ENCODE results near the gene NCOA5. TPM values are rescaled to one million over a fixed set of nuclear protein-coding genes. Genes with fewer than 3 reads are reported as not detected.
A peak's percentile ranks its signal among the peaks of the same experiment; 100 is the strongest.

Gene NCOA5
- total and polyA plus RNA-seq, 10 donors, result 14.3 to 33.2 (median 27.7) TPM

- Histone ChIP-seq H3K9me3 (no peaks in the 10 kb centered on the region), H3K4me1 (peaks cover 4 to 25% (median 11%) of the 10 kb centered on the region in 6 donors), H3K4me3 (no peak overlapping the region), H3K27me3 (replicated peaks in 1 of 7) (peaks cover 0 to 37% (median 10%) of the 10 kb centered on the region in 7 donors), H3K36me3 (peaks cover 0 to 58% (median 32%) of the 10 kb centered on the region in 6 donors), H3K27ac (no peak overlapping the region)
- peak; percentile 74 for DNase-seq
- intact Hi-C loops (cut with DNase I; ENCODE audit: low total_unique reads), result no loop called here
- TF ChIP-seq POLR2A (IDR thresholded peaks at IDR 0.05), result no peak
- TF ChIP-seq POLR2AphosphoS5 (IDR thresholded peaks at IDR 0.05), result peak in 2 of 3 donors; percentile 37 to 62
- TF ChIP-seq CTCF (IDR thresholded peaks at IDR 0.05 in 8 of 11, conservative IDR thresholded peaks at IDR 0.05 in 3 of 11), result peak in 8 of 11 experiments; percentile 25 to 64 (median 38)
- 58 to 66% (median 63%) methylated on average over 5 to 16 of the region's 16 CpGs for WGBS, 5 donors
Observed at GRCh38 chr20:46128310-46129151, 38.8 kb upstream of the NCOA5 start.

- no peak for TF ChIP-seq POLR2A (IDR thresholded peaks at IDR 0.05)
- H3K4me1 ChIP-seq, result peaks cover 0 to 27% (median 6%) of the 10 kb centered on the region in 6 donors
- H3K36me3 ChIP-seq, result peaks cover 0 to 68% (median 42%) of the 10 kb centered on the region in 6 donors
- no peak overlapping the region for H3K27ac ChIP-seq
- H3K27me3 ChIP-seq (replicated peaks in 1 of 7), result peaks cover 0 to 26% (median 5%) of the 10 kb centered on the region in 7 donors
- 85 to 91% (median 89%) methylated on average over 11 of the region's 11 CpGs for WGBS, 5 donors
- H3K4me3 ChIP-seq, result no peak overlapping the region
- H3K9me3 ChIP-seq, result no peaks in the 10 kb centered on the region
- DNase-seq, result peak; percentile 52
- intact Hi-C loops (cut with DNase I; ENCODE audit: low total_unique reads), result no loop called here
Observed at GRCh38 chr20:46127396-46128010, 37.7 kb upstream of the NCOA5 start.

- no peak overlapping the region for H3K4me3 ChIP-seq
- WGBS, 5 donors, result 77 to 95% (median 89%) methylated on average over 4 to 5 of the region's 5 CpGs
- H3K4me1 ChIP-seq, result peaks cover 6 to 29% (median 9%) of the 10 kb centered on the region in 6 donors
- TF ChIP-seq POLR2AphosphoS5 (IDR thresholded peaks at IDR 0.05) (no peak), CTCF (IDR thresholded peaks at IDR 0.05 in 8 of 11, conservative IDR thresholded peaks at IDR 0.05 in 3 of 11) (no peak), POLR2A (IDR thresholded peaks at IDR 0.05) (no peak)
- H3K36me3 ChIP-seq, result peaks cover 0 to 77% (median 51%) of the 10 kb centered on the region in 6 donors
- intact Hi-C loops (cut with DNase I; ENCODE audit: low total_unique reads), result no loop called here
- H3K27ac ChIP-seq, result no peak overlapping the region
- no peak for DNase-seq
- H3K27me3 ChIP-seq (replicated peaks in 1 of 7), result peaks cover 0 to 17% (median 0%) of the 10 kb centered on the region in 7 donors
- no peaks in the 10 kb centered on the region for H3K9me3 ChIP-seq
Observed at GRCh38 chr20:46126440-46127056, 36.8 kb upstream of the NCOA5 start.

GRCh38 chr20:46123482-46124245, 33.9 kb upstream of the NCOA5 start:
- peaks cover 0 to 74% (median 51%) of the 10 kb centered on the region in 6 donors for H3K36me3 ChIP-seq

More at GRCh38 chr20:46123482-46124245, 33.9 kb upstream of the NCOA5 start:
- no peaks in the 10 kb centered on the region for H3K9me3 ChIP-seq
- no peak overlapping the region for H3K4me3 ChIP-seq
- TF ChIP-seq POLR2A (IDR thresholded peaks at IDR 0.05) (no peak), POLR2AphosphoS5 (IDR thresholded peaks at IDR 0.05) (no peak), CTCF (IDR thresholded peaks at IDR 0.05 in 8 of 11, conservative IDR thresholded peaks at IDR 0.05 in 3 of 11) (no peak)
- no peaks in the 10 kb centered on the region for H3K27me3 ChIP-seq (replicated peaks in 1 of 7)
- 82 to 90% (median 88%) methylated on average over 11 of the region's 11 CpGs for WGBS, 5 donors
- intact Hi-C loops (cut with DNase I; ENCODE audit: low total_unique reads), result no loop called here
- DNase-seq, result peak; percentile 25
- H3K27ac ChIP-seq, result no peak overlapping the region
- peaks cover 23 to 50% (median 35%) of the 10 kb centered on the region in 6 donors for H3K4me1 ChIP-seq
